Astrocyte of the spinal cord (primary cell): ENCODE data around the gene PMAIP1.

Experiments
- DNase-seq: peaks from one replicate; pipeline ENCODE4 v3.0.0; 2011; ENCODE audit warnings: low read depth, low spot score
- H3K4me3 ChIP-seq: 2 replicates; pipeline ENCODE4 v1.5.1; 2011; ENCODE audit warnings: low read depth, mild to moderate bottlenecking, low read length, moderate library complexity
- CTCF ChIP-seq: IDR thresholded peaks from 2 replicates; pipeline ENCODE4 v1.5.1; 2012; ENCODE audit warnings: low read depth, mild to moderate bottlenecking, low read length, inconsistent platforms
- in situ Hi-C: cut with HindIII; loops from 2 replicates; pipeline ENCODE4 v1.10.0; 2017; ENCODE audit warnings: low sequenced_read_pairs

The PMAIP1 gene

GRCh38 chr18:59926131-59926530, 26.3 kb downstream of the PMAIP1 start:
- TF ChIP-seq CTCF, result no peak
- DNase-seq, result no peak
- H3K4me3 ChIP-seq, result no peak overlapping the region
- in situ Hi-C loops, result no loop called here

- H3K4me3 ChIP-seq, result no peak overlapping the region
- TF ChIP-seq CTCF, result no peak
- in situ Hi-C loops, result no loop called here
- DNase-seq, result no peak
Measured at GRCh38 chr18:59927246-59927825, 27.5 kb downstream of the PMAIP1 start.

- H3K4me3 ChIP-seq, result no peak overlapping the region
- DNase-seq, result no peak
- TF ChIP-seq CTCF, result no peak
- in situ Hi-C loops, result no loop called here
Measured at GRCh38 chr18:59928201-59928600, 28.4 kb downstream of the PMAIP1 start.

- in situ Hi-C loops, result no loop called here
- no peak for DNase-seq
- no peak overlapping the region for H3K4me3 ChIP-seq
- TF ChIP-seq CTCF, result no peak
Measured at GRCh38 chr18:59929621-59930295, 30.0 kb downstream of the PMAIP1 start.

GRCh38 chr18:59932401-59932800, 32.6 kb downstream of the PMAIP1 start:
- TF ChIP-seq CTCF, result no peak
- DNase-seq, result no peak
- in situ Hi-C loops, result no loop called here
- H3K4me3 ChIP-seq, result no peak overlapping the region

GRCh38 chr18:59938676-59939075, 38.9 kb downstream of the PMAIP1 start:
- in situ Hi-C loops, result no loop called here
- no peak for TF ChIP-seq CTCF
- no peak overlapping the region for H3K4me3 ChIP-seq
- DNase-seq, result no peak
